A549 (cell line): Measurements from ENCODE around the gene CARMIL1. TPM values are rescaled to one million over a fixed set of nuclear protein-coding genes. Genes with fewer than 3 reads are reported as not detected.

ENCODE experiments used
- ATAC-seq, 2 experiments: fragments of 200-7000 bp in 1 of 2; fragments of >200 bp in 1 of 2; cut with Nextera tagmentation in 1 of 2; cut with Tn5 transposase in 1 of 2; 3 replicates each; pipeline versions ENCODE4 v1.8.0 to v1.9.1; 2018 to 2020; ENCODE audit warnings: mild to moderate bottlenecking in 1 of 2, moderate library complexity in 1 of 2
- CTCF ChIA-PET: fragments of 300-600 bp; sonication (Branson Sonifier 250); formaldehyde crosslinking; extraction: SDS; loops from one replicate; lab custom pipeline; 2021; ENCODE audit warnings: antibody characterized with exemption, inconsistent platforms; lab: Yijun Ruan, JAX
- POLR2A ChIA-PET: fragments of 350-600 bp; formaldehyde crosslinking; extraction: SDS; loops from one replicate; lab custom pipeline; 2021; ENCODE audit warnings: antibody characterized with exemption, inconsistent platforms; lab: Yijun Ruan, JAX
- DNase-seq, 2 experiments: peaks; one replicate each; pipeline versions ENCODE4 v3.0.0 to v3.0.0-alpha.2; 2011 to 2016; ENCODE audit warnings: low read depth in 1 of 2, low spot score in 1 of 2
- FAIRE-seq: peaks from 2 replicates; lab custom pipeline; 2011; peaks lifted over from hg19 to GRCh38; lab: Jason Lieb, UNC
- H3K27ac ChIP-seq, 2 experiments: fragments of >200 bp; sonication (Bioruptor Twin); formaldehyde crosslinking; 3 replicates each; pipeline ENCODE4 v1.5.1; 2016 to 2017
- H3K4me1 ChIP-seq: fragments of >200 bp; sonication (Bioruptor Twin); formaldehyde crosslinking; 3 replicates; pipeline ENCODE4 v1.6.1; 2016
- H3K4me2 ChIP-seq: fragments of >200 bp; sonication (Bioruptor Twin); formaldehyde crosslinking; 3 replicates; pipeline ENCODE4 v1.6.1; 2016
- H3K4me3 ChIP-seq: fragments of >200 bp; sonication (Bioruptor Twin); formaldehyde crosslinking; 3 replicates; pipeline ENCODE4 v1.5.1; 2016
- H3K9me3 ChIP-seq: fragments of >200 bp; sonication (Bioruptor Twin); formaldehyde crosslinking; 3 replicates; pipeline ENCODE4 v1.6.1; 2016
- CBX2 ChIP-seq: fragments of 200-600 bp; sonication (generic); IDR thresholded peaks from 2 replicates; pipeline ENCODE4 v1.6.1; 2016; ENCODE audit warnings: low read depth, mild to moderate bottlenecking, borderline replicate concordance
- CBX8 ChIP-seq: fragments of 200-600 bp; sonication (generic); IDR thresholded peaks from 2 replicates; pipeline ENCODE4 v1.6.1; 2016
- FOSL2 ChIP-seq, 2 experiments: fragments of 450-650 bp in 1 of 2; fragments of >200 bp in 1 of 2; sonication (Bioruptor Twin) in 1 of 2; formaldehyde crosslinking; IDR thresholded peaks; 2 replicates each; pipeline versions ENCODE4 v1.5.0 to v1.6.1; 2016 to 2020; ENCODE audit warnings: mild to moderate bottlenecking in 1 of 2, moderate library complexity in 1 of 2
- HOXB5 ChIP-seq: fragments of 250-450 bp; sonication (Bioruptor Pico); IDR thresholded peaks from 2 replicates; pipeline ENCODE4 v1.5.0; 2020; ENCODE audit warnings: mild to moderate bottlenecking, moderate library complexity
- KDM5A ChIP-seq: fragments of 200-600 bp; sonication (generic); IDR thresholded peaks from 2 replicates; pipeline ENCODE4 v1.6.1; 2016; ENCODE audit warnings: antibody characterized with exemption, mild to moderate bottlenecking
- MAFK ChIP-seq: fragments of 450-650 bp; IDR thresholded peaks from 2 replicates; pipeline ENCODE4 v1.6.1; 2014; ENCODE audit not compliant: partially characterized antibody
- PHF8 ChIP-seq: fragments of 200-600 bp; sonication (generic); IDR thresholded peaks from 2 replicates; pipeline ENCODE4 v1.6.1; 2016; ENCODE audit warnings: low read depth, mild to moderate bottlenecking, antibody characterized with exemption, moderate library complexity, borderline replicate concordance
- RAD21 ChIP-seq, 2 experiments: fragments of >200 bp in 1 of 2; sonication (Bioruptor Twin) in 1 of 2; formaldehyde crosslinking in 1 of 2; IDR thresholded peaks in 1 of 2; conservative IDR thresholded peaks in 1 of 2; 2 replicates in 1 of 2; 3 replicates in 1 of 2; pipeline ENCODE4 v1.6.1; 2012 to 2018; ENCODE audit warnings: inconsistent platforms in 1 of 2
- SMC3 ChIP-seq: fragments of >200 bp; sonication (Bioruptor Twin); formaldehyde crosslinking; IDR thresholded peaks from 3 replicates; pipeline ENCODE4 v1.6.1; 2018; ENCODE audit warnings: inconsistent platforms
- SREBF2 ChIP-seq: fragments of 450-650 bp; IDR thresholded peaks from 2 replicates; pipeline ENCODE4 v1.6.1; 2014; ENCODE audit warnings: mild to moderate bottlenecking, moderate library complexity
- TP53 ChIP-seq: fragments of 250-450 bp; sonication (Bioruptor Pico); IDR thresholded peaks from 2 replicates; pipeline ENCODE4 v1.5.0; 2021; ENCODE audit warnings: mild to moderate bottlenecking, moderate library complexity
- ZC3H11A ChIP-seq: fragments of 450-650 bp; IDR thresholded peaks from 2 replicates; pipeline ENCODE4 v1.6.1; 2014; ENCODE audit warnings: antibody characterized with exemption, mild to moderate bottlenecking
- WGBS: methylation state at CpG from one replicate; pipeline ENCODE4 v1.1.6; 2017; ENCODE audit errors: missing lambda C conversion rate; 5-methylcytosine and 5-hydroxymethylcytosine counted together
- polyA plus RNA-seq, 4 experiments: library from polyadenylated mRNA; depleted of rRNA in 3 of 4; stranded (reverse); fragments of >200 nt; fragmentation: RNase III in 1 of 4; extraction: RNeasy Plus Mini Kit Qiagen cat#74134 plus additional on column Dnase treatment in 1 of 4; gene quantifications; 2 replicates in 3 of 4; 3 replicates in 1 of 4; pipeline ENCODE4 v1.2.3, GENCODE V29; 2011 to 2017
- TF ChIP-seq, protein P1 (sequence below): fragments of 150-350 bp; IDR thresholded peaks from 2 replicates; pipeline ENCODE4 v1.6.1; 2014; ENCODE audit warnings: low read depth, mild to moderate bottlenecking, low read length
- TF ChIP-seq, protein P2 (sequence below): fragments of 250-450 bp; sonication (Bioruptor Pico); IDR thresholded peaks from 2 replicates; pipeline ENCODE4 v1.5.0; 2020; ENCODE audit warnings: low read depth, mild to moderate bottlenecking, moderate library complexity
- TF ChIP-seq, protein P3 (sequence below): fragments of >200 bp; sonication (Bioruptor Twin); formaldehyde crosslinking; IDR thresholded peaks from 3 replicates; pipeline ENCODE4 v1.5.1; 2016
- TF ChIP-seq, protein P4 (sequence below): fragments of 250-450 bp; sonication (Bioruptor Pico); IDR thresholded peaks from 2 replicates; pipeline ENCODE4 v1.5.0; 2021; ENCODE audit warnings: mild to moderate bottlenecking, moderate library complexity, borderline replicate concordance
- TF ChIP-seq, protein P5 (sequence below): IDR thresholded peaks from 2 replicates; pipeline ENCODE4 v1.6.1; 2012

Gene CARMIL1
- polyA plus RNA-seq, 2 of the 4 experiments (the other 2 are of a cell fraction), result 11.5 to 11.8 TPM

DNA sequence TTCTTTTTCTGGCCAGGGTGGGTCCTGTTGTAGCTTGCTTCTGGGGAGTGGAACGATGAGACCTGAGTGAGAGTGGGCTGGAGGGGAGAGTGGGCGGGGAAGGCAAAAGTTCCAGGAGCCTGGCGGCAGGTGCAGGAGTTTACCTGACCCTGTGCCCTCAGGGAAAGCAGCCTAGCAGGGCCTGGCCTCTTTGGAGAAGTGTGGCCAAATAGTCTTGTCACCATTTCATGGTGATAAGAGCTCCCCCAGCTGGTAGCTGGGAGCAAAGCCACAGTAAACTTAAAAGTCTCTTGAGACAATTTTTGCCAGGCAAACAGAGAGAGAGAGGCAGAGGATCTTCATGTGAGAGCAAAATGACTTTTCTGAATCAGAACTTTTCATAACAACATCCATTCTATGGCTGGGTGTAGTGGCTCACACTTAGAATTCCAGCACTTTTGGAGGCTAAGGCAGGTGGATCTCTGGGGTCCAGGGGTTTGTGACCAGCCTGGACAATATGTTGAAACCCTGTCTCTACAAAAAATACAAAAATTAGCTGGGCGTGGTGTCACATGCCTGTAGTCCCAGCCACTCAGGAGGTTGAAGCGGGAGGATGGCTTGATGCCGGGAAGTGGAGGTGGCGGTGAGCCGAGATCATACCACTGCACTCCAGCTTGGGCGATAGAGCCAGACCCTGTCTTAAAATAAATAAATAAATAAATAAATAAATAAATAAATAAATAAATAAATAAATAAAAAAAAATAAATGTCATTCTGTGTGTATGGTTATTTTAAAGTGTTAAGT is 211.0 kb downstream of the CARMIL1 start:
- Histone ChIP-seq H3K4me2 (no peak overlapping the region), H3K4me3 (no peak overlapping the region), H3K9me3 (no peaks in the 10 kb centered on the region), H3K27ac (peak overlapping the region in 1 of 2 experiments; percentile 66; a peak in 2 of 6 replicates), H3K4me1 (peaks cover 3% of the 10 kb centered on the region; the same call in 1 of the 3 replicates)
- DNase-seq (peak; percentile 31 to 74), FAIRE-seq (no peak), ATAC-seq (peak; percentile 95 to 96)
- CTCF ChIA-PET, result interaction anchor here (0.6 to 4.8 kb wide), 30 partner anchors 9 to 400 kb away, joined by 3 to 44 read pairs (median 4); partner anchors contain the start of gene CARMIL1
- WGBS, result 61% methylated on average over 9 of the region's 9 CpGs
- POLR2A ChIA-PET, result interaction anchor here (0.6 to 1.2 kb wide), 3 partner anchors 82 to 225 kb away, joined by 6 to 7 read pairs (median 7); partner anchors contain the start of gene CARMIL1
- TF ChIP-seq, protein P1, sequence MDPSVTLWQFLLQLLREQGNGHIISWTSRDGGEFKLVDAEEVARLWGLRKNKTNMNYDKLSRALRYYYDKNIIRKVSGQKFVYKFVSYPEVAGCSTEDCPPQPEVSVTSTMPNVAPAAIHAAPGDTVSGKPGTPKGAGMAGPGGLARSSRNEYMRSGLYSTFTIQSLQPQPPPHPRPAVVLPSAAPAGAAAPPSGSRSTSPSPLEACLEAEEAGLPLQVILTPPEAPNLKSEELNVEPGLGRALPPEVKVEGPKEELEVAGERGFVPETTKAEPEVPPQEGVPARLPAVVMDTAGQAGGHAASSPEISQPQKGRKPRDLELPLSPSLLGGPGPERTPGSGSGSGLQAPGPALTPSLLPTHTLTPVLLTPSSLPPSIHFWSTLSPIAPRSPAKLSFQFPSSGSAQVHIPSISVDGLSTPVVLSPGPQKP, result no peak
- no peak for TF ChIP-seq SREBF2
- TF ChIP-seq, protein P2, sequence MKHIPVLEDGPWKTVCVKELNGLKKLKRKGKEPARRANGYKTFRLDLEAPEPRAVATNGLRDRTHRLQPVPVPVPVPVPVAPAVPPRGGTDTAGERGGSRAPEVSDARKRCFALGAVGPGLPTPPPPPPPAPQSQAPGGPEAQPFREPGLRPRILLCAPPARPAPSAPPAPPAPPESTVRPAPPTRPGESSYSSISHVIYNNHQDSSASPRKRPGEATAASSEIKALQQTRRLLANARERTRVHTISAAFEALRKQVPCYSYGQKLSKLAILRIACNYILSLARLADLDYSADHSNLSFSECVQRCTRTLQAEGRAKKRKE (CRISPR knock-in tag), result no peak
- no peak for TF ChIP-seq CBX2
- peak; percentile 81 to 82 for TF ChIP-seq RAD21 (conservative IDR thresholded peaks at IDR 0.05 in 1 of 2, IDR thresholded peaks at IDR 0.05 in 1 of 2)
- no peak for TF ChIP-seq CBX8
- TF ChIP-seq, protein P3, sequence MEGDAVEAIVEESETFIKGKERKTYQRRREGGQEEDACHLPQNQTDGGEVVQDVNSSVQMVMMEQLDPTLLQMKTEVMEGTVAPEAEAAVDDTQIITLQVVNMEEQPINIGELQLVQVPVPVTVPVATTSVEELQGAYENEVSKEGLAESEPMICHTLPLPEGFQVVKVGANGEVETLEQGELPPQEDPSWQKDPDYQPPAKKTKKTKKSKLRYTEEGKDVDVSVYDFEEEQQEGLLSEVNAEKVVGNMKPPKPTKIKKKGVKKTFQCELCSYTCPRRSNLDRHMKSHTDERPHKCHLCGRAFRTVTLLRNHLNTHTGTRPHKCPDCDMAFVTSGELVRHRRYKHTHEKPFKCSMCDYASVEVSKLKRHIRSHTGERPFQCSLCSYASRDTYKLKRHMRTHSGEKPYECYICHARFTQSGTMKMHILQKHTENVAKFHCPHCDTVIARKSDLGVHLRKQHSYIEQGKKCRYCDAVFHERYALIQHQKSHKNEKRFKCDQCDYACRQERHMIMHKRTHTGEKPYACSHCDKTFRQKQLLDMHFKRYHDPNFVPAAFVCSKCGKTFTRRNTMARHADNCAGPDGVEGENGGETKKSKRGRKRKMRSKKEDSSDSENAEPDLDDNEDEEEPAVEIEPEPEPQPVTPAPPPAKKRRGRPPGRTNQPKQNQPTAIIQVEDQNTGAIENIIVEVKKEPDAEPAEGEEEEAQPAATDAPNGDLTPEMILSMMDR, result peak; percentile 74
- TF ChIP-seq ZC3H11A, result peak; percentile 49
- TF ChIP-seq FOSL2 (IDR thresholded peaks at IDR 0.05), result no peak
- TF ChIP-seq FOSL2 (CRISPR knock-in tag; IDR thresholded peaks at IDR 0.05), result no peak
- TF ChIP-seq KDM5A, result no peak
- TF ChIP-seq TP53 (CRISPR knock-in tag), result no peak
- TF ChIP-seq SMC3, result peak; percentile 90
- no peak for TF ChIP-seq HOXB5 (CRISPR knock-in tag)

DNA sequence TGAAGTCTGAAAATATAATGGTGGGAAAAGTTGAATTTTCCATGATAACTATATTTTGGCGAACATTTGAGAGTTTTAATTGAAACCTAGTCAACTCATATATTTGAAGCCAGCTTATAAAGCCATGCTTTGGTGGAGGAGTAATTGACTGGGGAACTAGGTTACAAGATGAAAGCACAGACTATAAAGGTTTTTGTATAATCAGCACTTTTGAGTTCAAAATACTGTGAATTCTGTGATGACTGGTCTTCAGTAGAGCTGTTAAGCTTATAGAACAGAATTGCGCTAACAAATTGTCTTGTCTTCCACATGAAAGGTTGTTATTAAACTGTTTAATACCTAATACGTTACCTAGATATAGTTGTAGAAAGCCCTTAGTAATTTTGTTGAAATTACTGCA is 213.8 kb downstream of the CARMIL1 start:
- Histone ChIP-seq H3K27ac (no peak overlapping the region), H3K4me1 (peaks cover 3% of the 10 kb centered on the region; the same call in 1 of the 3 replicates), H3K4me2 (no peak overlapping the region), H3K9me3 (no peaks in the 10 kb centered on the region), H3K4me3 (no peak overlapping the region)
- DNase-seq, result no peak
- TF ChIP-seq MAFK, result peak; percentile 85
- TF ChIP-seq, protein P4, sequence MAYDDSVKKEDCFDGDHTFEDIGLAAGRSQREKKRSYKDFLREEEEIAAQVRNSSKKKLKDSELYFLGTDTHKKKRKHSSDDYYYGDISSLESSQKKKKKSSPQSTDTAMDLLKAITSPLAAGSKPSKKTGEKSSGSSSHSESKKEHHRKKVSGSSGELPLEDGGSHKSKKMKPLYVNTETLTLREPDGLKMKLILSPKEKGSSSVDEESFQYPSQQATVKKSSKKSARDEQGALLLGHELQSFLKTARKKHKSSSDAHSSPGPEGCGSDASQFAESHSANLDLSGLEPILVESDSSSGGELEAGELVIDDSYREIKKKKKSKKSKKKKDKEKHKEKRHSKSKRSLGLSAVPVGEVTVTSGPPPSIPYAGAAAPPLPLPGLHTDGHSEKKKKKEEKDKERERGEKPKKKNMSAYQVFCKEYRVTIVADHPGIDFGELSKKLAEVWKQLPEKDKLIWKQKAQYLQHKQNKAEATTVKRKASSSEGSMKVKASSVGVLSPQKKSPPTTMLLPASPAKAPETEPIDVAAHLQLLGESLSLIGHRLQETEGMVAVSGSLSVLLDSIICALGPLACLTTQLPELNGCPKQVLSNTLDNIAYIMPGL (CRISPR knock-in tag), result no peak
- TF ChIP-seq, protein P5, sequence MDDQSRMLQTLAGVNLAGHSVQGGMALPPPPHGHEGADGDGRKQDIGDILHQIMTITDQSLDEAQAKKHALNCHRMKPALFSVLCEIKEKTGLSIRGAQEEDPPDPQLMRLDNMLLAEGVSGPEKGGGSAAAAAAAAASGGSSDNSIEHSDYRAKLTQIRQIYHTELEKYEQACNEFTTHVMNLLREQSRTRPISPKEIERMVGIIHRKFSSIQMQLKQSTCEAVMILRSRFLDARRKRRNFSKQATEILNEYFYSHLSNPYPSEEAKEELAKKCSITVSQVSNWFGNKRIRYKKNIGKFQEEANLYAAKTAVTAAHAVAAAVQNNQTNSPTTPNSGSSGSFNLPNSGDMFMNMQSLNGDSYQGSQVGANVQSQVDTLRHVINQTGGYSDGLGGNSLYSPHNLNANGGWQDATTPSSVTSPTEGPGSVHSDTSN, result no peak
- no peak for TF ChIP-seq CBX2
- TF ChIP-seq RAD21 (conservative IDR thresholded peaks at IDR 0.05 in 1 of 2, IDR thresholded peaks at IDR 0.05 in 1 of 2), result no peak
- no peak for TF ChIP-seq PHF8
- 98% methylated on average over 3 of the region's 3 CpGs for WGBS
- FAIRE-seq, result no peak
- ATAC-seq, result no peak
- ChIA-PET POLR2A (no interaction called here), CTCF (interaction anchor here (1.0 to 4.8 kb wide), 2 partner anchors 214 to 227 kb away, joined by 3 to 44 read pairs; partner anchors contain the start of gene CARMIL1)
